ENCODE data around the gene NPC1L1.

Gene NPC1L1

GRCh38 chr7:44490351-44491200, 50.6 kb downstream of the NPC1L1 start, which contains the start of gene NUDCD3 (continued):
- peak; percentile 95 for TF ChIP-seq ZNF518A (tag by site-specific recombination; conservative IDR thresholded peaks at IDR 0.05; ENCODE audit: low read depth)
- no peak for TF ChIP-seq ZNF791 (tag by site-specific recombination; IDR thresholded peaks at IDR 0.05)
- TF ChIP-seq ZNF311 (tag by site-specific recombination; IDR thresholded peaks at IDR 0.05; ENCODE audit: borderline replicate concordance): no peak
- TF ChIP-seq ZBTB8A (tag by site-specific recombination; IDR thresholded peaks at IDR 0.05): peak; percentile 79
- TF ChIP-seq OSR2 (tag by site-specific recombination; IDR thresholded peaks at IDR 0.05): 0 out of 2 replicates have a peak, but pooled peaks have one; percentile 11
- peak; percentile 75; the same call in 1 of the 2 replicates for TF ChIP-seq GLI4 (tag by site-specific recombination; IDR thresholded peaks at IDR 0.05)
- 0 out of 2 replicates have a peak, but pooled peaks have one; percentile 33 for TF ChIP-seq OVOL3 (tag by site-specific recombination; IDR thresholded peaks at IDR 0.05)
- no peak for TF ChIP-seq ZNF138 (tag by site-specific recombination; IDR thresholded peaks at IDR 0.05; ENCODE audit: borderline replicate concordance)
- no peak for TF ChIP-seq ZNF140 (tag by site-specific recombination; IDR thresholded peaks at IDR 0.05)
- peak; percentile 92 for TF ChIP-seq ZEB2 (tag by site-specific recombination; IDR thresholded peaks at IDR 0.05)
- TF ChIP-seq ZNF785 (tag by site-specific recombination; IDR thresholded peaks at IDR 0.05): 0 out of 2 replicates have a peak, but pooled peaks have one; percentile 50
- peak; percentile 53; the same call in 1 of the 2 replicates for TF ChIP-seq SCRT2 (tag by site-specific recombination; IDR thresholded peaks at IDR 0.05)
- TF ChIP-seq ZNF433 (tag by site-specific recombination; IDR thresholded peaks at IDR 0.05; ENCODE audit: low read depth): no peak
- TF ChIP-seq ELK4 (IDR thresholded peaks at IDR 0.05; ENCODE audit: borderline replicate concordance, low read depth, low read length): peak; percentile 81; the same call in 1 of the 2 replicates
- TF ChIP-seq ZNF707 (tag by site-specific recombination; IDR thresholded peaks at IDR 0.05): no peak
- TF ChIP-seq ZNF544 (tag by site-specific recombination; IDR thresholded peaks at IDR 0.05): no peak
- no peak for TF ChIP-seq TSHZ1 (tag by site-specific recombination; IDR thresholded peaks at IDR 0.05; ENCODE audit: borderline replicate concordance)
- TF ChIP-seq ZNF175 (tag by site-specific recombination; IDR thresholded peaks at IDR 0.05): no peak
- TF ChIP-seq ZNF561 (tag by site-specific recombination; IDR thresholded peaks at IDR 0.05; ENCODE audit: borderline replicate concordance): peak; percentile 98
- TF ChIP-seq ZNF585B (tag by site-specific recombination; IDR thresholded peaks at IDR 0.05): no peak
- TF ChIP-seq YY2 (tag by site-specific recombination; IDR thresholded peaks at IDR 0.05): peak; percentile 97; the same call in 1 of the 2 replicates
- peak; percentile 86 for TF ChIP-seq ZSCAN5A (tag by site-specific recombination; IDR thresholded peaks at IDR 0.05)
- TF ChIP-seq ZBTB17 (tag by site-specific recombination; IDR thresholded peaks at IDR 0.05): peak; percentile 91
- peak; percentile 98 for TF ChIP-seq ZBTB6 (tag by site-specific recombination; IDR thresholded peaks at IDR 0.05)
- TF ChIP-seq ZNF302 (tag by site-specific recombination; IDR thresholded peaks at IDR 0.05; ENCODE audit: low read depth): no peak
- no peak for TF ChIP-seq BCL6B (tag by site-specific recombination; IDR thresholded peaks at IDR 0.05)

All from HEK293 (cell line).